Activated CD8-positive, alpha-beta T cell treated with anti-CD3 and anti-CD28 coated beads for 36 hours (primary cell): ENCODE measurements around the gene PTPRG. TPM values are rescaled to one million over a fixed set of nuclear protein-coding genes. Genes with fewer than 3 reads are reported as not detected.

Experiments used
- ATAC-seq: fragments of 200-7000 bp; cut with Tn5 transposase; one replicate; pipeline ENCODE4 v1.10.0; 2021; ENCODE audit warnings: mild to moderate bottlenecking, moderate library complexity
- CTCF ChIA-PET: fragments of 350-600 bp; sonication (Branson Sonifier 250); formaldehyde crosslinking; loops from one replicate; lab custom pipeline; 2021; ENCODE audit warnings: antibody characterized with exemption; lab: Charles Lee
- POLR2A ChIA-PET: fragments of 350-600 bp; sonication (Branson Sonifier 250); formaldehyde crosslinking; loops from one replicate; lab custom pipeline; 2021; ENCODE audit warnings: antibody characterized with exemption; lab: Charles Lee
- DNase-seq: peaks from one replicate; pipeline ENCODE4 v3.0.0-alpha.2; 2020
- H3K27ac Mint-ChIP-seq: one replicate; pipeline ENCODE4 v1.8.0; 2021; ENCODE audit warnings: mild to moderate bottlenecking, mixed read lengths
- H3K27me3 Mint-ChIP-seq: one replicate; pipeline ENCODE4 v1.8.0; 2021; ENCODE audit warnings: mixed read lengths
- H3K36me3 Mint-ChIP-seq: one replicate; pipeline ENCODE4 v1.8.0; 2021; ENCODE audit warnings: low read depth, mixed read lengths
- H3K4me1 Mint-ChIP-seq: one replicate; pipeline ENCODE4 v1.8.0; 2021; ENCODE audit warnings: low read depth, mixed read lengths
- H3K4me3 Mint-ChIP-seq: one replicate; pipeline ENCODE4 v1.8.0; 2021; ENCODE audit warnings: mild to moderate bottlenecking, moderate library complexity, mixed read lengths
- H3K9me3 Mint-ChIP-seq: one replicate; pipeline ENCODE4 v1.8.0; 2021; ENCODE audit warnings: mixed read lengths
- intact Hi-C: fragments of 100-400 bp; cut with micrococcal nuclease; formaldehyde crosslinking; loops from one replicate; pipeline ENCODE4 v1.10.0; 2022
- total RNA-seq, 2 experiments: library from RNA; stranded (reverse); gene quantifications; one replicate each; pipeline ENCODE4 v1.2.3, GENCODE V29; 2021
- TF ChIP-seq, protein P1 (sequence below): fragments of 200-600 bp; IDR thresholded peaks from one replicate; pipeline ENCODE4 v1.8.0; 2022; ENCODE audit warnings: antibody characterized with exemption, mild to moderate bottlenecking

Gene PTPRG
- total RNA-seq, 2 experiments from 2014 or later, result not detected

DNA sequence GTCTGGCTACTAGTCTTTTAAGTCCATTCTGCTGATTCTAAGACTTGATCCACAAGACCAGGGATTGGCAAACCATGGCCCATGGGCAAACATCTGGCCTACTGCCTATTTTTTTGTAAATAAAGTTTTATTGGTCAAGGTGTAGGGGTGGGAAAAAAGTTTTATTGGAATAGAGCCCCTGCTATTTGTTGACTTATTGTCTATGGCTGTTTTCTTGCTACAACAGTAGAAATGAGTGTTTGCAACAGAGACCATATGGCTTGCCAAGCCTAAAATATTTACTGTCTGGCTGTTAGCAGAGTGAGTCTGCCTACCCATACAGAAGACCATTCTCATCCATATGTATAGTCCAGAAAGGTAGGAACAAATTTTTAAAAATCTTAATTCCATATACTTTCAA, 106.4 kb downstream of the PTPRG start:
- Mint-ChIP-seq H3K27me3 (no peaks in the 10 kb centered on the region), H3K4me3 (no peak overlapping the region), H3K27ac (no peak overlapping the region), H3K9me3 (peaks cover 1% of the 10 kb centered on the region), H3K4me1 (no peaks in the 10 kb centered on the region), H3K36me3 (no peaks in the 10 kb centered on the region)
- ChIA-PET POLR2A (no interaction called here), CTCF (no interaction called here)
- ATAC-seq (no peak), DNase-seq (no peak)
- intact Hi-C loops, result no loop called here
- TF ChIP-seq, protein P1, sequence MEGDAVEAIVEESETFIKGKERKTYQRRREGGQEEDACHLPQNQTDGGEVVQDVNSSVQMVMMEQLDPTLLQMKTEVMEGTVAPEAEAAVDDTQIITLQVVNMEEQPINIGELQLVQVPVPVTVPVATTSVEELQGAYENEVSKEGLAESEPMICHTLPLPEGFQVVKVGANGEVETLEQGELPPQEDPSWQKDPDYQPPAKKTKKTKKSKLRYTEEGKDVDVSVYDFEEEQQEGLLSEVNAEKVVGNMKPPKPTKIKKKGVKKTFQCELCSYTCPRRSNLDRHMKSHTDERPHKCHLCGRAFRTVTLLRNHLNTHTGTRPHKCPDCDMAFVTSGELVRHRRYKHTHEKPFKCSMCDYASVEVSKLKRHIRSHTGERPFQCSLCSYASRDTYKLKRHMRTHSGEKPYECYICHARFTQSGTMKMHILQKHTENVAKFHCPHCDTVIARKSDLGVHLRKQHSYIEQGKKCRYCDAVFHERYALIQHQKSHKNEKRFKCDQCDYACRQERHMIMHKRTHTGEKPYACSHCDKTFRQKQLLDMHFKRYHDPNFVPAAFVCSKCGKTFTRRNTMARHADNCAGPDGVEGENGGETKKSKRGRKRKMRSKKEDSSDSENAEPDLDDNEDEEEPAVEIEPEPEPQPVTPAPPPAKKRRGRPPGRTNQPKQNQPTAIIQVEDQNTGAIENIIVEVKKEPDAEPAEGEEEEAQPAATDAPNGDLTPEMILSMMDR, result no peak

DNA sequence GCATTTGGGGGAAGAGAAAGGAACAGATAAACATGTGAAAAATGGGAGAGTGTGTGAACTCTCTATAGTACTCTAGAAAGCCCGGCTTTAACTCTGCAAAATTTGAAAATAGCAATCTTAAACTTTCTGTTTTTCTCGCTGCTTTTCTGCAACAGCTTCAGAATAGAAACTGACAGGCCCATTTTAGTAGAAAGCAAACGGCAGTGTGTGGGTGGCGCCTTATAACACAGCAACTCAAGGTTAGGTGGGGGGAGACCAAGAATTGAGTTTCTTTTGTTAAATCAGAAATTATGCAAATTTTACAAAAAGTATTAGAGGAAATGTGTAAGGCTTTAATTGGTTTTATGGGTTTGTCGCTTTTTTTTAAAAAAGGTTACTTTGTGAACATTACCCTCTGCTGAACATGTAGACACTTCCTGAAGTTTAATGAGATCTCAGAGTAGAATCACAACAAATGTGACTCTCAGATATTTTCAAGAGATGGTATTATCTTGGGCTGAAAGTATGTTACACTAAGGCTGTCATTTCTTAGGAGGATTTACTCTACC, 107.0 kb downstream of the PTPRG start:
- TF ChIP-seq, protein P1, result no peak
- Mint-ChIP-seq H3K4me1 (no peaks in the 10 kb centered on the region), H3K9me3 (peaks cover 1% of the 10 kb centered on the region), H3K27ac (no peak overlapping the region), H3K4me3 (no peak overlapping the region), H3K36me3 (no peaks in the 10 kb centered on the region), H3K27me3 (no peaks in the 10 kb centered on the region)
- ATAC-seq, result no peak
- no peak for DNase-seq
- intact Hi-C loops, result no loop called here
- ChIA-PET CTCF (no interaction called here), POLR2A (no interaction called here)

DNA sequence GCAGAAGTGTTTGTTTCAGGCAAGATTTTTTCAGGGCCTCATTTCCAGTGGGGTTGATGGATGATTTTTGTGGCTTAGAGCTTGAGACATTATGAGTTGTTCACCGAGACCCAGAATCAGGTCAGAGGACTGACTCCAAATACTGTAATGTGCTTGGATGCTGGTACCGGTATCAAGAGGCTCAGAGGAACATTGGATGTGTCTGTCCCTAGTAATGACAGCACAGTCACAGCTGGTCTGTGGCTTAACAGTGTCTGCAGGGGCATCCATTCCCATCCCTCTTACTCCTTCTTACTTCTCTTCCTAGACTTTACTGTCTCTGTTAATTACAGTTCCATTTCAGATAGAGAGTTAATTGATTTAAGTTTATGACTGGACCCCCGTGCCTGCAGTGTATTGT, 107.8 kb downstream of the PTPRG start:
- TF ChIP-seq, protein P1, result no peak
- ATAC-seq, result no peak
- Mint-ChIP-seq H3K4me3 (no peak overlapping the region), H3K27ac (no peak overlapping the region), H3K4me1 (no peaks in the 10 kb centered on the region), H3K9me3 (peaks cover 1% of the 10 kb centered on the region), H3K36me3 (no peaks in the 10 kb centered on the region), H3K27me3 (no peaks in the 10 kb centered on the region)
- ChIA-PET CTCF (no interaction called here), POLR2A (no interaction called here)
- no peak for DNase-seq
- intact Hi-C loops, result no loop called here

DNA sequence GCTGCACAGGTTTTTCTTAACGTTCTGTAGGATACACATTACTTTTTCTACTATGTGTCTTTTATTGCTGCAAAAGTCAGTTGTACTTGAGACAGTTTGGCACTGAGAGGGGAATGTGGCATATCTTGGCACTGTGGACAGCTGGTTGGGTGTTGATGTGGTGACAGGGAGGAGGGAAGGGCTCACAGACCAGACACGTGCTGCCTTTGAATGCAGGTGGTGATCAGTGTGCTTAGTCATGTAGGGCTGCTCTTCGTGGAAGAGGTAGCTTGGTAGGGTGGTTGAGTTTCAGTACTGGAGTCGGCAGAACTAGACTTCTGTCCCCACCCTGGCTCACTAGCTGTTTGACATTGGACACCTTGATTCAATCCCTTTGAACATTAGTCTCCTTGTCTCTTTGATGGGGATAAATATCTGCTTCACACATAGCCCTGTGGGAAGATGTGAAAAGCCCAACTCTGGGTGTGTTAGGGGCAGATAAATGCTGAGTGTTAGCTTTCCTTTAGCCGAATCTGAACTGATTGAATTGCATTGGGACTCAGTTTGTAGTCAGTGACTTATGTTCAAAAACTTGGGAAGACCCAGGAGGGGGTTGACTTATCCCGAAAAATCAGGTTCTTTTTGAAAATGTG, 108.4 kb downstream of the PTPRG start:
- no peaks in the 10 kb centered on the region for H3K27me3 Mint-ChIP-seq
- no peak for ATAC-seq
- TF ChIP-seq, protein P1, result no peak
- POLR2A ChIA-PET, result no interaction called here
- CTCF ChIA-PET, result no interaction called here
- H3K4me3 Mint-ChIP-seq, result no peak overlapping the region
- intact Hi-C loops, result no loop called here
- no peak for DNase-seq
- no peaks in the 10 kb centered on the region for H3K36me3 Mint-ChIP-seq
- H3K4me1 Mint-ChIP-seq, result no peaks in the 10 kb centered on the region
- H3K27ac Mint-ChIP-seq, result no peak overlapping the region
- peaks cover 1% of the 10 kb centered on the region for H3K9me3 Mint-ChIP-seq

DNA sequence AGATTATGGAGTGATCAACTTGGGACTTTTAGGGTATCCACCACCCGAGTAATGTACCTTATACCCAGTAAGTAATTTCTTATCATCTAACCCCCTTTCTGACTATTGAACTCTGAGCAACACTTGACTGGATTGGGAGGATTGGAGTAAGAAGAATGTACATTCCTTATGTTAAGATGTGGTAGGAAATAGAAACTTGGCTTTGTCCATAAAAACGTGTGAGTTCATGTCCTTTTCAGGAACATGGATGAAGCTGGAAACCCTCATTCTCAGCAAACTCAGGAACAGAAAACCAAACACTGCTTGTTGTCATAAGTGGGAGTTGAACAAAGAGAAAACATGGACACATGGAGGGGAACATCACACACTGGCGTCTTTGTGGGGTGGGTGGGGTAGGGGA, 112.3 kb downstream of the PTPRG start:
- Mint-ChIP-seq H3K27ac (no peak overlapping the region), H3K27me3 (no peaks in the 10 kb centered on the region), H3K4me3 (no peak overlapping the region), H3K4me1 (no peaks in the 10 kb centered on the region), H3K36me3 (no peaks in the 10 kb centered on the region), H3K9me3 (peaks cover 1% of the 10 kb centered on the region)
- POLR2A ChIA-PET, result no interaction called here
- intact Hi-C loops, result no loop called here
- no peak for ATAC-seq
- no peak for DNase-seq
- TF ChIP-seq, protein P1, result no peak
- CTCF ChIA-PET, result no interaction called here
